HEK293 (cell line): ENCODE results near the gene ELL.

Source experiments
- MZF1 ChIP-seq: fragments of 450-650 bp; formaldehyde crosslinking; IDR thresholded peaks from 2 replicates; pipeline ENCODE4 v1.5.1; 2017; ENCODE audit warnings: missing biosample characterization, missing genetic modification characterization, borderline replicate concordance
- TF ChIP-seq, protein P1 (sequence below): fragments of 450-650 bp; formaldehyde crosslinking; IDR thresholded peaks from 2 replicates; pipeline ENCODE4 v1.5.1; 2016; ENCODE audit warnings: missing biosample characterization, missing genetic modification characterization
- TF ChIP-seq, protein P2 (sequence below): fragments of 450-650 bp; formaldehyde crosslinking; IDR thresholded peaks from 2 replicates; pipeline ENCODE4 v1.5.1; 2016; ENCODE audit warnings: missing biosample characterization, missing genetic modification characterization

GRCh38 chr19:18450931-18451836, 70.7 kb downstream of the ELL start:
- TF ChIP-seq, protein P1, sequence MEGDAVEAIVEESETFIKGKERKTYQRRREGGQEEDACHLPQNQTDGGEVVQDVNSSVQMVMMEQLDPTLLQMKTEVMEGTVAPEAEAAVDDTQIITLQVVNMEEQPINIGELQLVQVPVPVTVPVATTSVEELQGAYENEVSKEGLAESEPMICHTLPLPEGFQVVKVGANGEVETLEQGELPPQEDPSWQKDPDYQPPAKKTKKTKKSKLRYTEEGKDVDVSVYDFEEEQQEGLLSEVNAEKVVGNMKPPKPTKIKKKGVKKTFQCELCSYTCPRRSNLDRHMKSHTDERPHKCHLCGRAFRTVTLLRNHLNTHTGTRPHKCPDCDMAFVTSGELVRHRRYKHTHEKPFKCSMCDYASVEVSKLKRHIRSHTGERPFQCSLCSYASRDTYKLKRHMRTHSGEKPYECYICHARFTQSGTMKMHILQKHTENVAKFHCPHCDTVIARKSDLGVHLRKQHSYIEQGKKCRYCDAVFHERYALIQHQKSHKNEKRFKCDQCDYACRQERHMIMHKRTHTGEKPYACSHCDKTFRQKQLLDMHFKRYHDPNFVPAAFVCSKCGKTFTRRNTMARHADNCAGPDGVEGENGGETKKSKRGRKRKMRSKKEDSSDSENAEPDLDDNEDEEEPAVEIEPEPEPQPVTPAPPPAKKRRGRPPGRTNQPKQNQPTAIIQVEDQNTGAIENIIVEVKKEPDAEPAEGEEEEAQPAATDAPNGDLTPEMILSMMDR: peak; percentile 95
- TF ChIP-seq, protein P2, sequence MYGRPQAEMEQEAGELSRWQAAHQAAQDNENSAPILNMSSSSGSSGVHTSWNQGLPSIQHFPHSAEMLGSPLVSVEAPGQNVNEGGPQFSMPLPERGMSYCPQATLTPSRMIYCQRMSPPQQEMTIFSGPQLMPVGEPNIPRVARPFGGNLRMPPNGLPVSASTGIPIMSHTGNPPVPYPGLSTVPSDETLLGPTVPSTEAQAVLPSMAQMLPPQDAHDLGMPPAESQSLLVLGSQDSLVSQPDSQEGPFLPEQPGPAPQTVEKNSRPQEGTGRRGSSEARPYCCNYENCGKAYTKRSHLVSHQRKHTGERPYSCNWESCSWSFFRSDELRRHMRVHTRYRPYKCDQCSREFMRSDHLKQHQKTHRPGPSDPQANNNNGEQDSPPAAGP (tag by site-specific recombination): peak; percentile 69
- TF ChIP-seq MZF1 (tag by site-specific recombination): no peak
